HL-60/S4 treated with retinoic acid at 250 ng/mL for 4 days and 3 days (cell line): ENCODE results near the gene NBEA.
"Not testable (repeated sequence)": the region's sequence is repeated elsewhere in the genome, so short reads cannot be mapped to it uniquely, and the experiment has no call there.

Experiments
- in situ Hi-C: fragments of 300-500 bp; cut with MboI; formaldehyde crosslinking; loops from 2 replicates; pipeline ENCODE4 v1.7.0; 2022; ENCODE audit warnings: low sequenced_read_pairs

NBEA gene

GRCh38 chr13:35365883-35366282 is 423.8 kb downstream of the NBEA start:
- in situ Hi-C loops, result no loop called here

GRCh38 chr13:35367586-35367985 is 425.5 kb downstream of the NBEA start:
- in situ Hi-C loops, result no loop called here

- in situ Hi-C loops, result no loop called here
Observed at GRCh38 chr13:35378939-35379338, 436.9 kb downstream of the NBEA start.

- in situ Hi-C loops, result no loop called here
Observed at GRCh38 chr13:35379663-35380062, 437.6 kb downstream of the NBEA start.

GRCh38 chr13:35387682-35388250 is 445.7 kb downstream of the NBEA start:
- in situ Hi-C loops, result no loop called here

GRCh38 chr13:35388441-35389355 is 446.6 kb downstream of the NBEA start:
- in situ Hi-C loops, result no loop called here

- in situ Hi-C loops, result no loop called here
Observed at GRCh38 chr13:35389535-35389934, 447.5 kb downstream of the NBEA start.

GRCh38 chr13:35392768-35393167 is 450.7 kb downstream of the NBEA start:
- in situ Hi-C loops, result no loop called here

- in situ Hi-C loops, result no loop called here
Observed at GRCh38 chr13:35393886-35394285, 451.8 kb downstream of the NBEA start.

GRCh38 chr13:35408285-35408684 is 466.2 kb downstream of the NBEA start:
- in situ Hi-C loops, result not testable (repeated sequence)

GRCh38 chr13:35411059-35411744 is 469.1 kb downstream of the NBEA start:
- in situ Hi-C loops, result no loop called here

- in situ Hi-C loops, result no loop called here
Observed at GRCh38 chr13:35448465-35448864, 506.4 kb downstream of the NBEA start.

GRCh38 chr13:35449821-35450220 is 507.8 kb downstream of the NBEA start:
- in situ Hi-C loops, result no loop called here

- in situ Hi-C loops, result no loop called here
Observed at GRCh38 chr13:35455022-35455421, 513.0 kb downstream of the NBEA start.

- in situ Hi-C loops, result no loop called here
Observed at GRCh38 chr13:35457258-35457657, 515.2 kb downstream of the NBEA start.

- in situ Hi-C loops, result no loop called here
Observed at GRCh38 chr13:35460061-35460460, 518.0 kb downstream of the NBEA start.

- in situ Hi-C loops, result no loop called here
Observed at GRCh38 chr13:35465371-35465770, 523.3 kb downstream of the NBEA start.

- in situ Hi-C loops, result no loop called here
Observed at GRCh38 chr13:35468195-35468594, 526.1 kb downstream of the NBEA start.

GRCh38 chr13:35469806-35470525 is 527.9 kb downstream of the NBEA start:
- in situ Hi-C loops, result no loop called here

- in situ Hi-C loops, result no loop called here
Observed at GRCh38 chr13:35470671-35471661, 528.9 kb downstream of the NBEA start.
